IMR-90 (cell line): ENCODE data around the gene SNAPC4. TPM values are rescaled to one million over a fixed set of nuclear protein-coding genes. Genes with fewer than 3 reads are reported as not detected.

Experiments
- ATAC-seq: fragments of 200-7000 bp; cut with Tn5 transposase; 2 replicates; pipeline ENCODE4 v1.9.1; 2020; ENCODE audit warnings: low read depth, mild to moderate bottlenecking, moderate library complexity
- BruUV-seq: library from RNA; stranded (reverse); fragments of 400-500 nt; replicated peaks from 2 replicates; lab custom pipeline; 2021; lab: Mats Ljungman, UMichigan
- CTCF ChIA-PET: fragments of 300-600 bp; formaldehyde crosslinking; extraction: SDS; loops from one replicate; lab custom pipeline; 2021; ENCODE audit warnings: antibody characterized with exemption; lab: Yijun Ruan, JAX
- POLR2A ChIA-PET: fragments of 300-600 bp; sonication (Branson Sonifier 250); formaldehyde crosslinking; loops from one replicate; lab custom pipeline; 2022; ENCODE audit warnings: antibody characterized with exemption; ENCODE audit not compliant: unreplicated experiment; lab: Charles Lee
- DNase-seq: peaks from one replicate; pipeline ENCODE4 v3.0.0; 2013
- H2AFZ ChIP-seq: replicated peaks from 2 replicates; pipeline ENCODE3; 2013; ENCODE audit warnings: low read length, mild to moderate bottlenecking; ENCODE audit not compliant: poor library complexity
- H2AK5ac ChIP-seq: 2 replicates; pipeline ENCODE4 v1.6.1; 2013; ENCODE audit warnings: low read depth, low read length, inconsistent platforms
- H2AK9ac ChIP-seq: replicated peaks from 2 replicates; pipeline ENCODE3; 2013; ENCODE audit warnings: mild to moderate bottlenecking, low read depth, low read length, moderate library complexity; ENCODE audit not compliant: poor library complexity
- H2BK120ac ChIP-seq: 2 replicates; pipeline ENCODE4 v1.6.1; 2013; ENCODE audit warnings: low read depth, low read length, inconsistent platforms
- H2BK15ac ChIP-seq: 3 replicates; pipeline ENCODE4 v1.6.1; 2013; ENCODE audit warnings: low read depth, low read length, inconsistent platforms
- H2BK20ac ChIP-seq: 2 replicates; pipeline ENCODE4 v1.6.1; 2013; ENCODE audit warnings: low read depth, mild to moderate bottlenecking, inconsistent platforms, low read length, moderate library complexity
- H2BK5ac ChIP-seq: 2 replicates; pipeline ENCODE4 v1.6.1; 2013; ENCODE audit warnings: mild to moderate bottlenecking, low read depth, low read length, inconsistent platforms; ENCODE audit not compliant: poor library complexity, severe bottlenecking
- H3K14ac ChIP-seq: replicated peaks from 2 replicates; pipeline ENCODE4 v1.6.1; 2013; ENCODE audit warnings: low read depth, low read length, inconsistent platforms
- H3K18ac ChIP-seq: 2 replicates; pipeline ENCODE4 v1.6.1; 2013; ENCODE audit warnings: low read depth, low read length, control low read depth
- H3K23ac ChIP-seq: 2 replicates; pipeline ENCODE4 v1.6.1; 2013; ENCODE audit warnings: low read depth, low read length, inconsistent platforms
- H3K27ac ChIP-seq: 2 replicates; pipeline ENCODE4 v1.5.1; 2013; ENCODE audit warnings: mild to moderate bottlenecking, control low read depth, low read length; ENCODE audit not compliant: insufficient read depth
- H3K27me3 ChIP-seq: 2 replicates; pipeline ENCODE4 v1.6.1; 2013; ENCODE audit warnings: low read length; ENCODE audit not compliant: control insufficient read depth, insufficient read depth
- H3K36me3 ChIP-seq: 2 replicates; pipeline ENCODE4 v1.6.1; 2013; ENCODE audit warnings: low read length, mixed read lengths; ENCODE audit not compliant: control insufficient read depth, insufficient read depth
- H3K4ac ChIP-seq: 2 replicates; pipeline ENCODE4 v1.6.1; 2013; ENCODE audit warnings: low read depth, low read length, inconsistent platforms
- H3K4me1 ChIP-seq: 2 replicates; pipeline ENCODE4 v1.6.1; 2013; ENCODE audit warnings: low read length, mixed read lengths; ENCODE audit not compliant: control insufficient read depth, insufficient read depth
- H3K4me2 ChIP-seq: 2 replicates; pipeline ENCODE4 v1.6.1; 2013; ENCODE audit warnings: low read depth, mild to moderate bottlenecking, control low read depth, low read length, moderate library complexity
- H3K4me3 ChIP-seq: 2 replicates; pipeline ENCODE4 v1.5.1; 2013; ENCODE audit warnings: low read depth, mild to moderate bottlenecking, control low read depth, low read length, moderate library complexity; ENCODE audit not compliant: insufficient read depth
- H3K56ac ChIP-seq: 2 replicates; pipeline ENCODE4 v1.6.1; 2013; ENCODE audit warnings: low read length, inconsistent platforms; ENCODE audit not compliant: insufficient read depth; ENCODE audit errors: extremely low read depth
- H3K79me1 ChIP-seq, 2 experiments: 2 replicates each; pipeline ENCODE4 v1.6.1; 2013; ENCODE audit warnings: low read length in 2 of 2, inconsistent platforms in 1 of 2, low read depth in 1 of 2
- H3K9ac ChIP-seq: 2 replicates; pipeline ENCODE4 v1.6.1; 2013; ENCODE audit warnings: low read depth, low read length, control low read depth
- H3K9me1 ChIP-seq: 2 replicates; pipeline ENCODE4 v1.6.1; 2013; ENCODE audit warnings: low read length, inconsistent platforms; ENCODE audit not compliant: insufficient read depth
- H3K9me3 ChIP-seq: 2 replicates; pipeline ENCODE4 v1.6.1; 2013; ENCODE audit warnings: low read length; ENCODE audit not compliant: control insufficient read depth, insufficient read depth
- H4K20me1 ChIP-seq: 2 replicates; pipeline ENCODE4 v1.6.1; 2013; ENCODE audit warnings: low read length, inconsistent platforms; ENCODE audit not compliant: insufficient read depth
- H4K5ac ChIP-seq: 2 replicates; pipeline ENCODE4 v1.6.1; 2013; ENCODE audit warnings: mild to moderate bottlenecking, low read depth, low read length, control low read depth
- H4K8ac ChIP-seq, 2 experiments: 2 replicates each; pipeline ENCODE4 v1.6.1; 2013; ENCODE audit warnings: low read depth in 2 of 2, low read length in 2 of 2, control low read depth in 1 of 2, inconsistent platforms in 1 of 2
- H4K91ac ChIP-seq: 2 replicates; pipeline ENCODE4 v1.6.1; 2013; ENCODE audit warnings: low read depth, low read length, inconsistent platforms; ENCODE audit not compliant: insufficient read depth
- FOS ChIP-seq: fragments of 150-350 bp; IDR thresholded peaks from 2 replicates; pipeline ENCODE4 v1.6.1; 2016; ENCODE audit warnings: low read depth, low read length
- MAFK ChIP-seq: IDR thresholded peaks from 2 replicates; pipeline ENCODE4 v1.6.1; 2012; ENCODE audit warnings: low read depth, low read length, improper control_type of control experiment
- MAZ ChIP-seq: IDR thresholded peaks from 2 replicates; pipeline ENCODE4 v1.6.1; 2012; ENCODE audit warnings: low read depth, mild to moderate bottlenecking, low read length, improper control_type of control experiment, moderate library complexity, borderline replicate concordance
- RFX5 ChIP-seq: IDR thresholded peaks from 2 replicates; pipeline ENCODE4 v1.8.0; 2012; ENCODE audit warnings: low read depth, mild to moderate bottlenecking, low read length, moderate library complexity
- WGBS, 2 experiments: methylation state at CpG; one replicate each; pipeline versions ENCODE4 v1.1.5 to v1.1.7; 2013; ENCODE audit warnings: missing lambda C conversion rate in 2 of 2; ENCODE audit not compliant: insufficient read length in 1 of 2; ENCODE audit errors: extremely low coverage in 2 of 2; 5-methylcytosine and 5-hydroxymethylcytosine counted together
- dilution Hi-C: fragments of 300-500 bp; cut with HindIII; formaldehyde crosslinking; loops from one replicate; pipeline ENCODE4 v1.14.3; 2018; ENCODE audit warnings: low sequenced_read_pairs; ENCODE audit not compliant: unreplicated experiment
- in situ Hi-C: fragments of 300-500 bp; cut with MboI; formaldehyde crosslinking; loops from 3 replicates; pipeline ENCODE4 v1.14.3; 2019; ENCODE audit warnings: low sequenced_read_pairs, inconsistent platforms, mixed read lengths
- intact Hi-C: fragments of 100-400 bp; cut with micrococcal nuclease; formaldehyde crosslinking; loops from 2 replicates; pipeline ENCODE4 v1.10.0; 2022
- polyA plus RNA-seq, 3 experiments: library from polyadenylated mRNA; depleted of rRNA; stranded (reverse); fragments of >200 nt; gene quantifications; 2 replicates each; pipeline ENCODE4 v1.2.3, GENCODE V29; 2012; ENCODE audit warnings: low replicate concordance in 1 of 3
- total RNA-seq: library from RNA; depleted of rRNA; stranded (reverse); fragments of >200 nt; gene quantifications from 2 replicates; pipeline ENCODE4 v1.2.3, GENCODE V29; 2012

Gene SNAPC4
- total and polyA plus RNA-seq, 2 of the 4 experiments (the other 2 are of a cell fraction), result 2.5 to 6.5 TPM

DNA sequence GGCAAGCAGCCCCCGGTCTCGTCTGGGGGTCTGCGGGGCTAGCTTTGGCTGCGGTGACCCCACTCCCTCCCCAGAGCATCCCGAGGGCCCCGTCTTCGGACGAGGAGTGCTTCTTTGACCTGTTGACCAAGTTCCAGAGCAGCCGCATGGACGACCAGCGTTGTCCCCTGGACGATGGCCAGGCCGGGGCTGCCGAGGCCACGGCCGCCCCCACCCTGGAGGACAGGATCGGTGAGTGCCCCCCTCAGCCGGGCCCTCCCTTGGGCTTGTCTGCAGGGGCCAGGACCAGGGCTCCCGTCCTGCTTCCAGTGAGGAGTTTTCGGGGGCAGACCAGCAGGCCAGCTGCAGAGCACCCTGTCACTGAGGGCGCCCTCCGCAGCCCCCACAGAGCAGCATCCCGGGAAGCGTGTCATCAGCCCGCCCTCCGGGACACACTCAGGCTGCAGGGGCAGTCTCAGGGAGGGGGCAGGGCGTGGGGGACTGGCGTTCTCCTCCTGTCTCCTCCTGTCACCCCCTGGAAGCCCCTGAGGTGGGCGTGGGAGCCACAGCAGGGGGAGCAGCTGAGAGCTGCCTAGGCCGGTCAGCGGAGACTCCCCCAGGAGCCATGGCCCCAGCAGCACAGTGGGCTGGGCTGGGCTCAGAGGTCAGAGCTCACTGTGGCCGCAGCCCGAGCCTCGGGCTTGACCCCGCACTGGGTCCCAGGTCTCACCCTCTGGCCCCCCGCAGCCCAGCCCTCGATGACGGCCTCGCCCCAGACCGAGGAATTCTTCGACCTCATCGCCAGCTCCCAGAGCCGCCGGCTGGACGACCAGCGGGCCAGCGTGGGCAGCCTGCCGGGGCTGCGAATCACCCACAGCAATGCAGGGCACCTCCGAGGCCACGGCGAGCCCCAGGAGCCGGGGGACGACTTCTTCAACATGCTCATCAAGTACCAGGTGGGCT, 44.1 kb downstream of the SNAPC4 start (continued):
- no peak for TF ChIP-seq FOS
- no peak for TF ChIP-seq RFX5

DNA sequence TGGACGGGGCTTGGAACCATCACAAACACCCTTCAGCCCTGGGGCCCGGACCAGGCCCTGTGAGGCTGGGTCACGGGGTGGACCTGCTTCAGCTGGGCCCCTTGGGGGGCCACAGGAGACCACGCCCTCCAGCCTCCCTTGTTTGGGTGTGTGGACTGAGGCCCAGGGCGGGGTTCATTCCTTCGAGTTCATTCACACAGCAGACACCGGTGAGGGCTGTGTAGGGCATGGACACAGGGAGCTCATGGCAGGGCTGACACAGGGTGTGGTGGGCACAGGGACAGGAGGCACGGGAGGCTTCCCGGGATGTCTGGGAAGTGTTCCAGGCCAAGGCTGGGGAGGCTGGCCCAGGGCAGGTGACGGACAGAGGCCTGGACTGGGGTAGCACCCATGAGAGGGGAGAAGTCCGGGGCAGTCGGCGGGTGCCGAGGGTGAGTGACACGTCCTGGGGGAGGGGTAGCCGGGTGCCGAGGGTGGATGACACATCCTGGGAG, 45.3 kb downstream of the SNAPC4 start:
- no peak overlapping the region for H3K18ac ChIP-seq
- peak overlapping the region; percentile 72 for H4K91ac ChIP-seq
- POLR2A ChIA-PET, result no interaction called here
- no peak overlapping the region for H3K4me3 ChIP-seq
- peaks cover 66% of the 10 kb centered on the region for H3K36me3 ChIP-seq
- DNase-seq (peak; percentile 27), ATAC-seq (peak; percentile 49)
- H2BK5ac ChIP-seq, result peak overlapping the region; percentile 71
- H4K20me1 ChIP-seq, result peaks cover 34% of the 10 kb centered on the region
- H3K23ac ChIP-seq, result 0 out of 2 replicates have a peak overlapping the region, but pooled peaks have one; percentile 49
- CTCF ChIA-PET, result no interaction called here
- peak overlapping the region; percentile 79 for H3K14ac ChIP-seq
- peak overlapping the region; percentile 19; the same call in 1 of the 2 replicates for H3K27ac ChIP-seq
- H2AK9ac ChIP-seq, result peak overlapping the region; percentile 95
- TF ChIP-seq MAFK (no peak), MAZ (0 out of 2 replicates have a peak, but pooled peaks have one; percentile 15)
- H2AFZ ChIP-seq, result peak overlapping the region; percentile 47
- BruUV-seq, result no TSS peak
- H3K9me3 ChIP-seq, result no peaks in the 10 kb centered on the region
- no peak overlapping the region for H3K4me2 ChIP-seq
- H2BK120ac ChIP-seq, result peak overlapping the region; percentile 5
- dilution Hi-C loops, result no loop called here
- H3K79me1 ChIP-seq, result peaks cover 0 to 39% of the 10 kb centered on the region in 2 experiments; a peak in 2 of 4 replicates
- in situ Hi-C loops, result no loop called here
- peak overlapping the region; percentile 83 for H3K4ac ChIP-seq
- peaks cover 23% of the 10 kb centered on the region for H3K4me1 ChIP-seq
- no peaks in the 10 kb centered on the region for H3K27me3 ChIP-seq
- H4K5ac ChIP-seq, result no peak overlapping the region
- peaks cover 3% of the 10 kb centered on the region; the same call in 1 of the 2 replicates for H3K9me1 ChIP-seq
- no peak overlapping the region; the same call in 1 of the 2 replicates for H2BK20ac ChIP-seq
- peak overlapping the region; percentile 90 for H2AK5ac ChIP-seq
- no peak overlapping the region; the same call in 1 of the 2 replicates for H3K56ac ChIP-seq
- peak overlapping the region in 1 of 2 experiments; percentile 1; a peak in 1 of 4 replicates for H4K8ac ChIP-seq
- WGBS, 2 experiments, result 51% methylated on average over 12 of the region's 17 CpGs; no CpG with 5 or more reads in 1 of the 2 experiments
- H3K9ac ChIP-seq, result no peak overlapping the region
- H2BK15ac ChIP-seq, result no peak overlapping the region
- intact Hi-C loops, result no loop called here
